Liver (tissue), 3 donors: ENCODE data around the gene TNS4.

Experiments used
- CTCF ChIP-seq: fragments of 150-350 bp; IDR thresholded peaks from 2 replicates; pipeline ENCODE4 v1.5.1; 2017; ENCODE audit warnings: improper control_type of control experiment, low read depth, low read length; ENCODE audit not compliant: missing input control
- RAD21 ChIP-seq, 2 donors: IDR thresholded peaks; 2 replicates each; pipeline ENCODE4 v1.6.1; 2016; ENCODE audit warnings: antibody characterized with exemption in 2 of 2, mild to moderate bottlenecking in 2 of 2
- TF ChIP-seq, protein P1 (sequence below): IDR thresholded peaks from 2 replicates; pipeline ENCODE4 v1.6.1; 2016; ENCODE audit warnings: antibody characterized with exemption
- donor health status: healthy.
- donor health status: healthy.

DNA sequence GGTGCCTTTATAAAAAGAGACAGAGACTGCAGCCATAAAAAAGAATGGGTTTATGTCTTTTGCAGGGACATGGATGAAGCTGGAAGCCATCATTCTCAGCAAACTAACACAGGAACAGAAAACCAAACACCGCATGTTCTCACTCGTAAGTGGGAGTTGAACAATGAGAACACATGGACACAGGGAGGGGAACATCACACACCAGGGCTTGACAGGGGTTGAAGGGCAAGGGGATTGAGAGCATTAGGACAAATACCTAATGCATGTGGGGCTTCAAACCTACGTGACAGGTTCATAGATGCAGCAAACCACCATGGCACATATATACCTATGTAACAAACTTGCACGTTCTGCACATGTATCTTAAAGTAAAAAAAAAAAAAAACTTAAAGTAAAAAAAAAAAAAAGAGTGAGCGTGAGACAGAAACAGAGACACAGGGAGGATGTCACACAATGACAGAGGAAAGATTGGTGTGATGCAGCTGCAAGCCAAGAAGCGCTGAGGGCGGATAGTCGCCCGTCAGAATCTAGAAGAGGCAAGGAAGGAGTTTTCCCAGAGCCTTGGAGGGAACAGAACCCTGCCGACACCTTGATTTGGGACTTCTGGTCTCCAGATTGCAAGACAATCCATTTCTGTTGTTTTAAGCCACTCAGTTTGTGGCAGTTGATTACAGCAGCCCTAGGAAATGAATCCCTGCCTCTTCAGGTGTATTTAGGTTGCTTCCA lies 27.4 kb upstream of the TNS4 start:
- TF ChIP-seq CTCF (no peak), RAD21 (IDR thresholded peaks at IDR 0.05) (no peak)
- TF ChIP-seq, protein P1, sequence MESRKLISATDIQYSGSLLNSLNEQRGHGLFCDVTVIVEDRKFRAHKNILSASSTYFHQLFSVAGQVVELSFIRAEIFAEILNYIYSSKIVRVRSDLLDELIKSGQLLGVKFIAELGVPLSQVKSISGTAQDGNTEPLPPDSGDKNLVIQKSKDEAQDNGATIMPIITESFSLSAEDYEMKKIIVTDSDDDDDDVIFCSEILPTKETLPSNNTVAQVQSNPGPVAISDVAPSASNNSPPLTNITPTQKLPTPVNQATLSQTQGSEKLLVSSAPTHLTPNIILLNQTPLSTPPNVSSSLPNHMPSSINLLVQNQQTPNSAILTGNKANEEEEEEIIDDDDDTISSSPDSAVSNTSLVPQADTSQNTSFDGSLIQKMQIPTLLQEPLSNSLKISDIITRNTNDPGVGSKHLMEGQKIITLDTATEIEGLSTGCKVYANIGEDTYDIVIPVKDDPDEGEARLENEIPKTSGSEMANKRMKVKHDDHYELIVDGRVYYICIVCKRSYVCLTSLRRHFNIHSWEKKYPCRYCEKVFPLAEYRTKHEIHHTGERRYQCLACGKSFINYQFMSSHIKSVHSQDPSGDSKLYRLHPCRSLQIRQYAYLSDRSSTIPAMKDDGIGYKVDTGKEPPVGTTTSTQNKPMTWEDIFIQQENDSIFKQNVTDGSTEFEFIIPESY: no peak
